Measurements from ENCODE around the gene PGAP2. TPM values are rescaled to one million over a fixed set of nuclear protein-coding genes. Genes with fewer than 3 reads are reported as not detected.

The PGAP2 gene
- total and polyA plus RNA-seq, 10 of the 15 experiments (the other 5 are each of a cell fraction or from before 2014, with no cell fraction given): 12.3 to 37.4 (median 31.9) TPM

DNA sequence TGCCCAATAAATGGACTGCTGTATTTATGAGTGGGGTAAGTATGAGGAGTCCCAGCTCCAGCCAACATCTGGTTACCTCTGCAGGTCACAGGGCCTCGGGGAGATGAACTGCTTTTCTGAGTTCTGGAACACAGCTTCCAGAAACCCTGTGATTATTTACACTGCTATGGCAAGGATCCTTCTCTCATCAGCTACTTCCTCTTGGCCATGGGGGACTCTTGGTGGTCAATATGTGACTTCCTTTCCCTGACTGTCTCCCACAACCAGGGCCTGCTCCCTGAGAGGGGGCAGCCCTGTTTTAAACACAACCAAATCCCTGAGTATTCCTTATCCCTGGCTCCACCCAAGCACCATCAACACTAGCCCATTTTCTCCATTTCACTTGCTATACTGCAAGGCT is 22.4 kb downstream of the PGAP2 start:
- Histone ChIP-seq H3K79me2 (ENCODE audit: control insufficient read depth, insufficient read depth, low read length) (peaks cover 57% of the 10 kb centered on the region), H3K4me2 (ENCODE audit: control insufficient read depth, insufficient read depth) (no peak overlapping the region), H3K9me3 (replicated peaks; ENCODE audit: control insufficient read depth, insufficient read depth, low read length) (no peaks in the 10 kb centered on the region), H3K27ac (ENCODE audit: control insufficient read depth, insufficient read depth) (peak overlapping the region; percentile 15; the same call in 1 of the 2 replicates), H3K27me3 (replicated peaks in 1 of 2; ENCODE audit: control insufficient read depth in 2 of 2, insufficient read depth in 2 of 2, low read length in 1 of 2) (no peaks in the 10 kb centered on the region), H3K4me3 (no peak overlapping the region), H3K9ac (ENCODE audit: control insufficient read depth, insufficient read depth, low read length) (no peak overlapping the region), H3K4me1 (ENCODE audit: control insufficient read depth, insufficient read depth, low read length) (peaks cover 24% of the 10 kb centered on the region), H2AFZ (ENCODE audit: control insufficient read depth, low read depth, low read length) (no peak overlapping the region), H3K36me3 (ENCODE audit: control insufficient read depth in 2 of 2, insufficient read depth in 2 of 2, low read length in 1 of 2) (peaks cover 33 to 35% of the 10 kb centered on the region in 2 experiments), H4K20me1 (ENCODE audit: control insufficient read depth, insufficient read depth) (no peaks in the 10 kb centered on the region; the same call in none of the 2 replicates)
- no peak for DNase-seq (ENCODE audit: low read depth, low spot score)
- no peak for ATAC-seq
- intact Hi-C loops (cut with micrococcal nuclease; ENCODE audit: unreplicated experiment) (no loop called here), in situ Hi-C loops (cut with MboI) (loop anchor here (25.0 kb wide), 1 partner anchor 557 kb away; the partner anchor contains the start of gene TRIM21)
- BruUV-seq (replicated peaks): no TSS peak
- TF ChIP-seq ZSCAN29 (IDR thresholded peaks at IDR 0.05) (no peak), IKZF2 (IDR thresholded peaks at IDR 0.05) (no peak), CHD2 (IDR thresholded peaks at IDR 0.05; ENCODE audit: borderline replicate concordance, low read depth, low read length) (no peak), ETV6 (conservative IDR thresholded peaks at IDR 0.05 in 1 of 2, IDR thresholded peaks at IDR 0.05 in 1 of 2; ENCODE audit: borderline replicate concordance in 1 of 2, low read depth in 1 of 2) (no peak), CHD1 (IDR thresholded peaks at IDR 0.05; ENCODE audit: low read depth, low read length) (no peak), POLR2AphosphoS5 (IDR thresholded peaks at IDR 0.05; ENCODE audit: low read length) (no peak), TCF7 (IDR thresholded peaks at IDR 0.05; ENCODE audit: borderline replicate concordance) (no peak), RBBP5 (conservative IDR thresholded peaks at IDR 0.05) (no peak), BMI1 (IDR thresholded peaks at IDR 0.05; ENCODE audit: borderline replicate concordance) (no peak), PAX8 (IDR thresholded peaks at IDR 0.05) (no peak), RUNX3 (IDR thresholded peaks at IDR 0.05; ENCODE audit: low read length) (no peak)
- TF ChIP-seq, protein P1, sequence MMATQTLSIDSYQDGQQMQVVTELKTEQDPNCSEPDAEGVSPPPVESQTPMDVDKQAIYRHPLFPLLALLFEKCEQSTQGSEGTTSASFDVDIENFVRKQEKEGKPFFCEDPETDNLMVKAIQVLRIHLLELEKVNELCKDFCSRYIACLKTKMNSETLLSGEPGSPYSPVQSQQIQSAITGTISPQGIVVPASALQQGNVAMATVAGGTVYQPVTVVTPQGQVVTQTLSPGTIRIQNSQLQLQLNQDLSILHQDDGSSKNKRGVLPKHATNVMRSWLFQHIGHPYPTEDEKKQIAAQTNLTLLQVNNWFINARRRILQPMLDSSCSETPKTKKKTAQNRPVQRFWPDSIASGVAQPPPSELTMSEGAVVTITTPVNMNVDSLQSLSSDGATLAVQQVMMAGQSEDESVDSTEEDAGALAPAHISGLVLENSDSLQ (IDR thresholded peaks at IDR 0.05): no peak
- WGBS (ENCODE audit: insufficient coverage, insufficient replicate concordance, low lambda C conversion rate, missing lambda C conversion rate): 0% methylated on average over 1 of the region's 1 CpG
- ChIA-PET RAD21 (ENCODE audit: unreplicated experiment) (interaction anchor here (1.6 to 12.7 kb wide), 3 partner anchors 10 to 242 kb away, joined by 10 to 304 read pairs (median 14); partner anchors contain the start of genes RHOG and STIM1), POLR2A (interaction anchor here (3.4 kb wide), 1 partner anchor 10 kb away, joined by 16 read pairs; the partner anchor contains the start of gene RHOG), CTCF (interaction anchor here (0.7 to 39.6 kb wide), 4 partner anchors 10 to 242 kb away, joined by 7 to 1047 read pairs (median 13); partner anchors contain the start of genes RHOG and STIM1), SMC1A (ENCODE audit: uncharacterized antibody, unreplicated experiment) (interaction anchor here (0.6 to 1.6 kb wide), 3 partner anchors 19 to 84 kb away, joined by 3 to 6 read pairs (median 3); partner anchors contain the start of gene STIM1)
- no peak for FAIRE-seq

Data from GM12878 (cell line).